ENCODE results near the gene POLRMT. TPM values are rescaled to one million over a fixed set of nuclear protein-coding genes. Genes with fewer than 3 reads are reported as not detected.

The POLRMT gene
- total and polyA plus RNA-seq, 7 donors = 61.7 to 99.8 (median 78.8) TPM

GRCh38 chr19:612941-613340 is 20.4 kb downstream of the POLRMT start:
- Histone ChIP-seq H3K9me3 (no peaks in the 10 kb centered on the region), H3K4me1 (no peaks in the 10 kb centered on the region), H3K27me3 (ENCODE audit: insufficient read depth in 3 of 3, low read length in 2 of 3) (peaks cover 0 to 24% (median 0%) of the 10 kb centered on the region in 3 donors), H3K27ac (no peak overlapping the region), H3K36me3 (ENCODE audit: insufficient read depth in 1 of 2, low read depth in 1 of 2) (peaks cover 4 to 11% of the 10 kb centered on the region in 2 donors), H3K4me3 (no peak overlapping the region)
- no peak for ATAC-seq
- TF ChIP-seq CTCF (IDR thresholded peaks at IDR 0.05) = no peak
- intact Hi-C loops (cut with DNase I) = no loop called here
- DNase-seq = no peak
- 76 to 88% (median 85%) methylated on average over 32 to 33 of the region's 33 CpGs for WGBS, 3 donors

- H3K4me3 ChIP-seq = no peak overlapping the region
- intact Hi-C loops (cut with DNase I) = no loop called here
- no peaks in the 10 kb centered on the region for H3K4me1 ChIP-seq
- no peaks in the 10 kb centered on the region for H3K9me3 ChIP-seq
- ATAC-seq (no peak), DNase-seq (no peak)
- H3K27ac ChIP-seq = no peak overlapping the region
- H3K36me3 ChIP-seq (ENCODE audit: insufficient read depth in 1 of 2, low read depth in 1 of 2) = no peaks in the 10 kb centered on the region
- 55 to 65% (median 64%) methylated on average over 13 of the region's 13 CpGs for WGBS, 3 donors
- TF ChIP-seq CTCF (IDR thresholded peaks at IDR 0.05) = no peak
- peaks cover 0 to 27% (median 0%) of the 10 kb centered on the region in 3 donors for H3K27me3 ChIP-seq (ENCODE audit: insufficient read depth in 3 of 3, low read length in 2 of 3)
Measured at GRCh38 chr19:611481-611868, 21.9 kb downstream of the POLRMT start.

- 31 to 44% (median 40%) methylated on average over 34 to 36 of the region's 36 CpGs for WGBS, 3 donors
- TF ChIP-seq CTCF (IDR thresholded peaks at IDR 0.05) = no peak
- DNase-seq (peak; percentile 62 to 79), ATAC-seq (peak in 2 of 4 donors; percentile 19 to 51)
- Histone ChIP-seq H3K4me3 (peak overlapping the region; percentile 25), H3K27ac (no peak overlapping the region), H3K27me3 (ENCODE audit: insufficient read depth in 3 of 3, low read length in 2 of 3) (peaks cover 0 to 27% (median 0%) of the 10 kb centered on the region in 3 donors), H3K4me1 (no peaks in the 10 kb centered on the region), H3K36me3 (ENCODE audit: insufficient read depth in 1 of 2, low read depth in 1 of 2) (no peaks in the 10 kb centered on the region), H3K9me3 (no peaks in the 10 kb centered on the region)
- intact Hi-C loops (cut with DNase I) = no loop called here
Measured at GRCh38 chr19:610801-611480, 22.4 kb downstream of the POLRMT start.

- no peak for TF ChIP-seq CTCF (IDR thresholded peaks at IDR 0.05)
- peak overlapping the region; percentile 25 for H3K4me3 ChIP-seq
- intact Hi-C loops (cut with DNase I) = no loop called here
- DNase-seq (no peak), ATAC-seq (peak in 2 of 4 donors; percentile 11 to 17)
- peaks cover 0 to 23% (median 0%) of the 10 kb centered on the region in 3 donors for H3K27me3 ChIP-seq (ENCODE audit: insufficient read depth in 3 of 3, low read length in 2 of 3)
- no peaks in the 10 kb centered on the region for H3K36me3 ChIP-seq (ENCODE audit: insufficient read depth in 1 of 2, low read depth in 1 of 2)
- no peaks in the 10 kb centered on the region for H3K4me1 ChIP-seq
- H3K27ac ChIP-seq = no peak overlapping the region
- WGBS, 3 donors = 56 to 67% (median 61%) methylated on average over 23 to 38 of the region's 38 CpGs
- H3K9me3 ChIP-seq = no peaks in the 10 kb centered on the region
Measured at GRCh38 chr19:610071-610800, 23.1 kb downstream of the POLRMT start.

Data from psoas muscle (tissue), 8 donors.